H9 (cell line): ENCODE results near the gene PTPRN2. TPM values are rescaled to one million over a fixed set of nuclear protein-coding genes. Genes with fewer than 3 reads are reported as not detected.

ENCODE experiments used
- DNase-seq: peaks from one replicate; pipeline ENCODE4 v3.0.0-alpha.2; 2017
- H2AFZ ChIP-seq: one replicate; pipeline ENCODE4 v1.6.1; 2013; ENCODE audit warnings: mild to moderate bottlenecking, low read length, control low read depth, moderate library complexity
- H2AK5ac ChIP-seq: 2 replicates; pipeline ENCODE4 v1.6.1; 2013; ENCODE audit warnings: low read length, control low read depth, mixed read lengths; ENCODE audit not compliant: insufficient read length
- H2BK120ac ChIP-seq: one replicate; pipeline ENCODE4 v1.6.1; 2013; ENCODE audit warnings: low read depth, mild to moderate bottlenecking, low read length, control low read depth, inconsistent platforms; ENCODE audit not compliant: poor library complexity, severe bottlenecking
- H2BK12ac ChIP-seq: 2 replicates; pipeline ENCODE4 v1.6.1; 2013; ENCODE audit warnings: low read length, control low read depth, mixed read lengths, low read depth; ENCODE audit not compliant: insufficient read length
- H2BK15ac ChIP-seq: 2 replicates; pipeline ENCODE4 v1.6.1; 2013; ENCODE audit warnings: low read depth, low read length, control low read depth
- H2BK20ac ChIP-seq: one replicate; pipeline ENCODE4 v1.6.1; 2013; ENCODE audit warnings: low read depth, mild to moderate bottlenecking, low read length, control low read depth, inconsistent platforms; ENCODE audit not compliant: poor library complexity, severe bottlenecking
- H2BK5ac ChIP-seq: 2 replicates; pipeline ENCODE4 v1.6.1; 2013; ENCODE audit warnings: low read length, control low read depth, mixed read lengths; ENCODE audit not compliant: insufficient read length
- H3K14ac ChIP-seq: 2 replicates; pipeline ENCODE4 v1.6.1; 2013; ENCODE audit warnings: low read length, control low read depth; ENCODE audit not compliant: insufficient read depth
- H3K18ac ChIP-seq: 2 replicates; pipeline ENCODE4 v1.6.1; 2013; ENCODE audit warnings: low read depth, mild to moderate bottlenecking, mixed read lengths, low read length, control low read depth; ENCODE audit not compliant: insufficient read length
- H3K23ac ChIP-seq: 2 replicates; pipeline ENCODE4 v1.6.1; 2013; ENCODE audit warnings: low read length, control low read depth, mixed read lengths, low read depth; ENCODE audit not compliant: insufficient read length
- H3K23me2 ChIP-seq: 2 replicates; pipeline ENCODE4 v1.6.1; 2013; ENCODE audit warnings: low read depth, mild to moderate bottlenecking, mixed read lengths, low read length, control low read depth; ENCODE audit not compliant: insufficient read length, poor library complexity, severe bottlenecking
- H3K27ac ChIP-seq: 2 replicates; pipeline ENCODE4 v1.5.1; 2013; ENCODE audit warnings: low read length, control low read depth, mixed read lengths, low read depth; ENCODE audit not compliant: insufficient read length
- H3K27me3 ChIP-seq: 2 replicates; pipeline ENCODE4 v1.6.1; 2013; ENCODE audit warnings: low read length, control low read depth, inconsistent platforms; ENCODE audit not compliant: insufficient read depth
- H3K4ac ChIP-seq: 2 replicates; pipeline ENCODE4 v1.6.1; 2013; ENCODE audit warnings: low read depth, mild to moderate bottlenecking, control low read depth, inconsistent platforms, low read length, moderate library complexity
- H3K4me1 ChIP-seq: 2 replicates; pipeline ENCODE4 v1.6.1; 2013; ENCODE audit warnings: low read length, control low read depth, inconsistent platforms; ENCODE audit not compliant: insufficient read depth
- H3K4me2 ChIP-seq: 2 replicates; pipeline ENCODE4 v1.6.1; 2013; ENCODE audit warnings: low read length, control low read depth, mixed read lengths; ENCODE audit not compliant: insufficient read length, insufficient read depth
- H3K56ac ChIP-seq: 2 replicates; pipeline ENCODE4 v1.6.1; 2013; ENCODE audit warnings: low read depth, mild to moderate bottlenecking, mixed read lengths, low read length, control low read depth; ENCODE audit not compliant: insufficient read length
- H3K79me1 ChIP-seq: 2 replicates; pipeline ENCODE4 v1.6.1; 2013; ENCODE audit warnings: low read depth, mild to moderate bottlenecking, moderate library complexity, low read length, control low read depth, inconsistent platforms; ENCODE audit not compliant: insufficient read depth, poor library complexity, severe bottlenecking
- H3K79me2 ChIP-seq: 2 replicates; pipeline ENCODE4 v1.6.1; 2013; ENCODE audit warnings: low read length, control low read depth, inconsistent platforms; ENCODE audit not compliant: insufficient read depth
- H3K9ac ChIP-seq: 2 replicates; pipeline ENCODE4 v1.6.1; 2013; ENCODE audit warnings: low read length, control low read depth, mixed read lengths; ENCODE audit not compliant: insufficient read length; ENCODE audit errors: extremely low read depth
- H3K9me3 ChIP-seq: one replicate; pipeline ENCODE4 v1.6.1; 2013; ENCODE audit warnings: low read depth, low read length, inconsistent platforms; ENCODE audit not compliant: control insufficient read depth
- H3T11ph ChIP-seq: one replicate; pipeline ENCODE4 v1.6.1; 2013; ENCODE audit warnings: mild to moderate bottlenecking, low read length, control low read depth, inconsistent platforms
- H4K20me1 ChIP-seq: one replicate; pipeline ENCODE4 v1.6.1; 2013; ENCODE audit not compliant: control insufficient read depth, insufficient read length, insufficient read depth
- H4K5ac ChIP-seq: 2 replicates; pipeline ENCODE4 v1.6.1; 2013; ENCODE audit warnings: low read depth, mild to moderate bottlenecking, mixed read lengths, low read length, control low read depth; ENCODE audit not compliant: insufficient read length
- H4K8ac ChIP-seq: replicated peaks from 2 replicates; pipeline ENCODE4 v1.6.1; 2013; ENCODE audit warnings: low read length, control low read depth, mixed read lengths, low read depth; ENCODE audit not compliant: insufficient read length
- H4K91ac ChIP-seq: 2 replicates; pipeline ENCODE4 v1.6.1; 2013; ENCODE audit warnings: low read depth, mild to moderate bottlenecking, moderate library complexity, mixed read lengths, low read length, control low read depth; ENCODE audit not compliant: insufficient read length
- H3K27ac Mint-ChIP-seq, 3 experiments: 2 replicates in 2 of 3; 3 replicates in 1 of 3; pipeline ENCODE4 v1.8.0; 2020 to 2021; ENCODE audit warnings: mixed read lengths in 3 of 3, mild to moderate bottlenecking in 1 of 3, moderate library complexity in 1 of 3
- H3K27me3 Mint-ChIP-seq: 2 replicates; pipeline ENCODE4 v1.8.0; 2021; ENCODE audit warnings: low read depth, mild to moderate bottlenecking, moderate library complexity, mixed read lengths
- H3K36me3 Mint-ChIP-seq, 3 experiments: 2 replicates in 2 of 3; 3 replicates in 1 of 3; pipeline ENCODE4 v1.8.0; 2020 to 2021; ENCODE audit warnings: low read depth in 3 of 3, mixed read lengths in 3 of 3; ENCODE audit not compliant: insufficient read depth in 1 of 3
- H3K4me1 Mint-ChIP-seq, 2 experiments: 2 replicates each; pipeline ENCODE4 v1.8.0; 2020; ENCODE audit warnings: mixed read lengths in 2 of 2
- H3K4me3 Mint-ChIP-seq, 2 experiments: 2 replicates in 1 of 2; 3 replicates in 1 of 2; pipeline ENCODE4 v1.8.0; 2020 to 2021; ENCODE audit warnings: mild to moderate bottlenecking in 2 of 2, mixed read lengths in 2 of 2, moderate library complexity in 1 of 2
- H3K9me3 Mint-ChIP-seq, 2 experiments: 2 replicates in 1 of 2; 3 replicates in 1 of 2; pipeline ENCODE4 v1.8.0; 2020; ENCODE audit warnings: mild to moderate bottlenecking in 2 of 2, mixed read lengths in 2 of 2, moderate library complexity in 1 of 2
- CTCF ChIP-seq: fragments of 200-600 bp; sonication (generic); conservative IDR thresholded peaks from 3 replicates; pipeline ENCODE4 v1.8.0; 2021; ENCODE audit warnings: antibody characterized with exemption, mild to moderate bottlenecking
- WGBS: extraction: QIAGEN DNeasy Blood & Tissue Kit; methylation state at CpG from one replicate; pipeline ENCODE4 v1.1.7; 2013; ENCODE audit warnings: missing lambda C conversion rate, low lambda C conversion rate, mixed read lengths; ENCODE audit not compliant: insufficient read length; ENCODE audit errors: extremely low coverage; 5-methylcytosine and 5-hydroxymethylcytosine counted together
- total RNA-seq: library from RNA; stranded (reverse); gene quantifications from 2 replicates; pipeline ENCODE4 v1.2.1, GENCODE V29; 2021

The PTPRN2 gene
- total RNA-seq, 1 experiment from 2014 or later, result 5.2 TPM

DNA sequence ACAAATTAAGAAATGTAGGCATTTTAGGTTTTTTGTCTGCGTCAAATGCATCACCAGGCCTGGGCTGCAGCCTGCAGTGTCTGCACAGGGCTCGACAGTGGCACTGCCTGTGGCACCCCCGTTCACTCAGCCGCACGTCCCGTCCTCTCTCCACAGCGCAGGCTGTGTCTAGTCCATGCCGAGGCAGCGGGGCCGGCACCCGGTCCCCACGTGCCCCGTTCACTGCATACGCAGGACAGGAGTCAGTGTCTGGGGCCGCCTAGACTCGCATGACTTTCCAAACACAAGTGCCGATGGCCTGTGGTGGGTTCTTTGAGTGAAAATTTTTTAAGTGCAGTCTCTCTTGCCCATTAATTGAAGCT is 446.4 kb downstream of the PTPRN2 start:
- Histone ChIP-seq H3K23ac (no peak overlapping the region), H3T11ph (no peak overlapping the region), H3K18ac (no peak overlapping the region), H3K27me3 (no peaks in the 10 kb centered on the region), H3K23me2 (no peaks in the 10 kb centered on the region), H3K4me2 (no peak overlapping the region), H3K79me2 (no peaks in the 10 kb centered on the region), H4K20me1 (no peaks in the 10 kb centered on the region), H2BK15ac (no peak overlapping the region), H3K79me1 (no peaks in the 10 kb centered on the region), H3K9ac (no peak overlapping the region), H3K9me3 (no peaks in the 10 kb centered on the region), H3K56ac (no peak overlapping the region), H3K14ac (no peak overlapping the region), H4K91ac (no peak overlapping the region), H2BK120ac (no peak overlapping the region), H4K8ac (no peak overlapping the region), H3K4me1 (no peaks in the 10 kb centered on the region), H3K27ac (no peak overlapping the region), H3K4ac (no peak overlapping the region), H2AFZ (no peak overlapping the region), H2BK12ac (no peak overlapping the region), H2BK5ac (no peak overlapping the region), H4K5ac (no peak overlapping the region), H2BK20ac (no peak overlapping the region), H2AK5ac (no peak overlapping the region)
- no peak for DNase-seq
- H3K36me3 Mint-ChIP-seq, result peaks cover 0 to 7% (median 2%) of the 10 kb centered on the region in 3 experiments; a peak in 2 of 7 replicates
- H3K9me3 Mint-ChIP-seq, result peaks cover 5 to 19% of the 10 kb centered on the region in 2 experiments; a peak in 4 of 5 replicates
- TF ChIP-seq CTCF, result no peak
- no peaks in the 10 kb centered on the region; the same call in 1 of the 2 replicates for H3K27me3 Mint-ChIP-seq
- H3K27ac Mint-ChIP-seq, result no peak overlapping the region
- peaks cover 2 to 8% of the 10 kb centered on the region in 2 experiments; a peak in 1 of 4 replicates for H3K4me1 Mint-ChIP-seq
- no peak overlapping the region for H3K4me3 Mint-ChIP-seq
- WGBS, result no CpG with 5 or more reads among the region's 17 CpGs
